ENCODE measurements around the gene STK24. TPM values are rescaled to one million over a fixed set of nuclear protein-coding genes. Genes with fewer than 3 reads are reported as not detected.

The STK24 gene
- polyA plus RNA-seq, 3 donors: 14.2 to 59.8 (median 28.9) TPM

- DNase-seq: no peak
- Histone ChIP-seq H3K4me1 (ENCODE audit: control insufficient read depth in 1 of 2, insufficient read depth in 2 of 2, low read length in 2 of 2) (no peaks in the 10 kb centered on the region), H3K4me3 (replicated peaks in 1 of 3; ENCODE audit: low read depth in 2 of 3, low read length in 3 of 3) (no peak overlapping the region), H4K20me1 (ENCODE audit: insufficient read depth, low read length) (peaks cover 90% of the 10 kb centered on the region), H3K9ac (ENCODE audit: insufficient read depth, low read length, poor library complexity, severe bottlenecking) (no peak overlapping the region), H3K9me3 (replicated peaks in 1 of 2; ENCODE audit: control insufficient read depth in 1 of 2, insufficient read depth in 1 of 2, low read length in 2 of 2) (no peaks in the 10 kb centered on the region), H3K79me2 (ENCODE audit: insufficient read depth, low read length) (no peaks in the 10 kb centered on the region), H2AFZ (ENCODE audit: insufficient read depth, low read depth, low read length, poor library complexity, severe bottlenecking) (no peak overlapping the region), H3K27ac (ENCODE audit: low read depth in 1 of 2, low read length in 2 of 2) (peak overlapping the region in 1 of 2 donors; percentile 54), H3K27me3 (ENCODE audit: control insufficient read depth in 2 of 2, insufficient read depth in 2 of 2, low read length in 2 of 2) (no peaks in the 10 kb centered on the region), H3K4me2 (replicated peaks; ENCODE audit: extremely low read depth, low read length, poor library complexity, severe bottlenecking) (no peak overlapping the region), H3K36me3 (replicated peaks in 1 of 2; ENCODE audit: control insufficient read depth in 1 of 2, insufficient read depth in 2 of 2, low read length in 2 of 2) (peaks cover 72 to 97% of the 10 kb centered on the region in 2 donors)
- no peaks in the 10 kb centered on the region for H3K4me1 Mint-ChIP-seq
- no peaks in the 10 kb centered on the region for H3K27me3 Mint-ChIP-seq (ENCODE audit: low read depth in 3 of 3)
- 94% methylated on average over 2 of the region's 3 CpGs for WGBS (ENCODE audit: insufficient coverage)
- H3K36me3 Mint-ChIP-seq: peaks cover 74 to 85% of the 10 kb centered on the region in 2 donors
- intact Hi-C loops (cut with micrococcal nuclease): no loop called here
- H3K9me3 Mint-ChIP-seq: peaks cover 0 to 2% (median 0%) of the 10 kb centered on the region in 7 donors
- no peak for TF ChIP-seq CTCF (IDR thresholded peaks at IDR 0.05)
- H3K27ac Mint-ChIP-seq: peak overlapping the region in 5 of 7 donors; percentile 2 to 63 (median 35)
- H3K4me3 Mint-ChIP-seq: no peak overlapping the region
These were observed 108.5 kb downstream of the STK24 start for GRCh38 chr13:98468361-98468760.

- Histone ChIP-seq H3K4me2 (replicated peaks; ENCODE audit: extremely low read depth, low read length, poor library complexity, severe bottlenecking) (no peak overlapping the region), H3K4me3 (replicated peaks in 1 of 3; ENCODE audit: low read depth in 2 of 3, low read length in 3 of 3) (no peak overlapping the region), H3K4me1 (ENCODE audit: control insufficient read depth in 1 of 2, insufficient read depth in 2 of 2, low read length in 2 of 2) (no peaks in the 10 kb centered on the region), H3K9me3 (replicated peaks in 1 of 2; ENCODE audit: control insufficient read depth in 1 of 2, insufficient read depth in 1 of 2, low read length in 2 of 2) (no peaks in the 10 kb centered on the region), H4K20me1 (ENCODE audit: insufficient read depth, low read length) (peaks cover 91% of the 10 kb centered on the region), H3K27ac (ENCODE audit: low read depth in 1 of 2, low read length in 2 of 2) (peak overlapping the region in 1 of 2 donors; percentile 54), H3K9ac (ENCODE audit: insufficient read depth, low read length, poor library complexity, severe bottlenecking) (no peak overlapping the region), H2AFZ (ENCODE audit: insufficient read depth, low read depth, low read length, poor library complexity, severe bottlenecking) (no peak overlapping the region), H3K36me3 (replicated peaks in 1 of 2; ENCODE audit: control insufficient read depth in 1 of 2, insufficient read depth in 2 of 2, low read length in 2 of 2) (peaks cover 74 to 98% of the 10 kb centered on the region in 2 donors), H3K79me2 (ENCODE audit: insufficient read depth, low read length) (no peaks in the 10 kb centered on the region), H3K27me3 (ENCODE audit: control insufficient read depth in 2 of 2, insufficient read depth in 2 of 2, low read length in 2 of 2) (no peaks in the 10 kb centered on the region)
- H3K4me3 Mint-ChIP-seq: no peak overlapping the region
- peak; percentile 17 to 67 (median 53) for DNase-seq
- H3K9me3 Mint-ChIP-seq: no peaks in the 10 kb centered on the region
- no peaks in the 10 kb centered on the region for H3K4me1 Mint-ChIP-seq
- intact Hi-C loops (cut with micrococcal nuclease): no loop called here
- WGBS (ENCODE audit: insufficient coverage): 95% methylated on average over 7 of the region's 13 CpGs
- H3K27me3 Mint-ChIP-seq (ENCODE audit: low read depth in 3 of 3): no peaks in the 10 kb centered on the region
- peaks cover 74 to 85% of the 10 kb centered on the region in 2 donors for H3K36me3 Mint-ChIP-seq
- peak overlapping the region in 6 of 7 donors; percentile 4 to 76 (median 52) for H3K27ac Mint-ChIP-seq
- TF ChIP-seq CTCF (IDR thresholded peaks at IDR 0.05): no peak
These were observed 109.5 kb downstream of the STK24 start for GRCh38 chr13:98467263-98467985.
